GM19452 (cell line): Measurements from ENCODE around the gene SLC5A11.
"Not testable (repeated sequence)": the region's sequence is repeated elsewhere in the genome, so short reads cannot be mapped to it uniquely, and the experiment has no call there.

Source experiments
- ATAC-seq: cut with Tn5 transposase; IDR thresholded peaks from one replicate; pipeline ENCODE4 v1.9.1; 2021; ENCODE audit not compliant: unreplicated experiment

Gene SLC5A11

GRCh38 chr16:24845726-24846547 lies at the start of gene SLC5A11:
Gene SLC5A11, plus strand, starts transcription at chr16:24845963. Its CDS starts 12,681 bp downstream, at chr16:24858644.
- no peak for ATAC-seq

GRCh38 chr16:24800586-24800985 lies 45.2 kb upstream of the SLC5A11 start:
- ATAC-seq, result no peak

GRCh38 chr16:24801761-24802302 lies 43.9 kb upstream of the SLC5A11 start:
- no peak for ATAC-seq

- ATAC-seq, result no peak
These were observed 40.3 kb upstream of the SLC5A11 start for GRCh38 chr16:24805484-24805883.

- no peak for ATAC-seq
These were observed 38.5 kb upstream of the SLC5A11 start for GRCh38 chr16:24807301-24807700.

- no peak for ATAC-seq
These were observed 34.6 kb upstream of the SLC5A11 start for GRCh38 chr16:24810951-24811843.

- not testable (repeated sequence) for ATAC-seq
These were observed 33.0 kb upstream of the SLC5A11 start for GRCh38 chr16:24812813-24813212.

GRCh38 chr16:24815021-24815420 lies 30.7 kb upstream of the SLC5A11 start:
- ATAC-seq, result no peak

- no peak for ATAC-seq
These were observed 29.1 kb upstream of the SLC5A11 start for GRCh38 chr16:24816688-24817087.

GRCh38 chr16:24819462-24820040 lies 26.2 kb upstream of the SLC5A11 start:
- ATAC-seq, result no peak

- ATAC-seq, result no peak
These were observed 25.2 kb upstream of the SLC5A11 start for GRCh38 chr16:24820522-24820921.

GRCh38 chr16:24821129-24821528 lies 24.6 kb upstream of the SLC5A11 start:
- ATAC-seq, result no peak

- ATAC-seq, result no peak
These were observed 23.2 kb upstream of the SLC5A11 start for GRCh38 chr16:24822542-24822941.

- no peak for ATAC-seq
These were observed 22.8 kb upstream of the SLC5A11 start for GRCh38 chr16:24822974-24823373.

- ATAC-seq, result no peak
These were observed 20.1 kb upstream of the SLC5A11 start for GRCh38 chr16:24825696-24826095.

GRCh38 chr16:24826096-24826690 lies 19.6 kb upstream of the SLC5A11 start:
- no peak for ATAC-seq

GRCh38 chr16:24826817-24827566 lies 18.8 kb upstream of the SLC5A11 start:
- no peak for ATAC-seq

GRCh38 chr16:24829153-24829552 lies 16.6 kb upstream of the SLC5A11 start:
- no peak for ATAC-seq

GRCh38 chr16:24833352-24833751 lies 12.4 kb upstream of the SLC5A11 start:
- no peak for ATAC-seq
